GM12878 (cell line): ENCODE data around the gene HLA-DPB1. TPM values are rescaled to one million over a fixed set of nuclear protein-coding genes. Genes with fewer than 3 reads are reported as not detected.

ENCODE experiments used
- ATAC-seq: fragments of 200-7000 bp; cut with Tn5 transposase; 3 replicates; pipeline ENCODE4 v1.9.1; 2020; ENCODE audit warnings: mild to moderate bottlenecking, moderate library complexity
- BruUV-seq: library from RNA; stranded (reverse); fragments of 400-500 nt; replicated peaks from 2 replicates; lab custom pipeline; 2021; lab: Mats Ljungman, UMichigan
- CTCF ChIA-PET: fragments of 300-600 bp; sonication (Branson Sonifier 250); formaldehyde crosslinking; extraction: SDS; loops from one replicate; lab custom pipeline; 2021; ENCODE audit warnings: inconsistent platforms; lab: Yijun Ruan, JAX
- POLR2A ChIA-PET: fragments of 350-600 bp; formaldehyde crosslinking; extraction: SDS; loops from one replicate; lab custom pipeline; 2021; ENCODE audit warnings: inconsistent platforms; lab: Charles Lee
- RAD21 ChIA-PET: fragments of 300-600 bp; sonication (Branson Sonifier 250); formaldehyde crosslinking; loops from one replicate; lab custom pipeline; 2023; ENCODE audit warnings: antibody characterized with exemption; ENCODE audit not compliant: unreplicated experiment; lab: Charles Lee
- SMC1A ChIA-PET: fragments of 300-600 bp; sonication (Branson Sonifier 250); formaldehyde crosslinking; loops from one replicate; lab custom pipeline; 2023; ENCODE audit not compliant: unreplicated experiment, uncharacterized antibody; lab: Charles Lee
- DNase-seq: peaks from one replicate; pipeline ENCODE4 v3.0.0-alpha.2; 2011; ENCODE audit warnings: low read depth, low spot score
- FAIRE-seq: peaks from 3 replicates; lab custom pipeline; 2011; peaks lifted over from hg19 to GRCh38; lab: Jason Lieb, UNC
- H2AFZ ChIP-seq: 2 replicates; pipeline ENCODE4 v1.6.0; 2011; ENCODE audit warnings: low read depth, low read length, control low read depth; ENCODE audit not compliant: control insufficient read depth
- H3K27ac ChIP-seq: 2 replicates; pipeline ENCODE4 v1.5.1; 2011; ENCODE audit warnings: control low read depth; ENCODE audit not compliant: control insufficient read depth, insufficient read depth
- H3K27me3 ChIP-seq, 2 experiments: replicated peaks in 1 of 2; 2 replicates each; pipeline versions ENCODE4 v1.6.0 to v1.6.1; 2011; ENCODE audit warnings: low read length in 1 of 2; ENCODE audit not compliant: control insufficient read depth in 2 of 2, insufficient read depth in 2 of 2
- H3K36me3 ChIP-seq, 2 experiments: 2 replicates each; pipeline ENCODE4 v1.5.1; 2011; ENCODE audit warnings: low read length in 1 of 2; ENCODE audit not compliant: control insufficient read depth in 2 of 2, insufficient read depth in 2 of 2
- H3K4me1 ChIP-seq: 2 replicates; pipeline ENCODE4 v1.6.1; 2011; ENCODE audit warnings: mild to moderate bottlenecking, low read length, moderate library complexity, mixed read lengths; ENCODE audit not compliant: control insufficient read depth, insufficient read depth
- H3K4me2 ChIP-seq: 2 replicates; pipeline ENCODE4 v1.6.0; 2011; ENCODE audit warnings: control low read depth; ENCODE audit not compliant: control insufficient read depth, insufficient read depth
- H3K4me3 ChIP-seq: fragments of 200-600 bp; sonication (generic); 2 replicates; pipeline ENCODE4 v1.5.1; 2016
- H3K79me2 ChIP-seq: 2 replicates; pipeline ENCODE4 v1.6.0; 2011; ENCODE audit warnings: low read length; ENCODE audit not compliant: control insufficient read depth, insufficient read depth
- H3K9ac ChIP-seq: 2 replicates; pipeline ENCODE4 v1.8.0; 2011; ENCODE audit warnings: low read length, control low read depth, mixed read lengths; ENCODE audit not compliant: control insufficient read depth, insufficient read depth
- H3K9me3 ChIP-seq: replicated peaks from 3 replicates; pipeline ENCODE4 v1.5.1; 2011; ENCODE audit warnings: mild to moderate bottlenecking, low read length; ENCODE audit not compliant: control insufficient read depth, insufficient read depth
- H4K20me1 ChIP-seq: 2 replicates; pipeline ENCODE4 v1.6.0; 2011; ENCODE audit not compliant: control insufficient read depth, insufficient read depth
- MLLT1 ChIP-seq: fragments of 450-650 bp; IDR thresholded peaks from 2 replicates; pipeline ENCODE4 v1.6.1; 2016; ENCODE audit warnings: mild to moderate bottlenecking
- POLR2A ChIP-seq: IDR thresholded peaks from 2 replicates; pipeline ENCODE4 v1.6.1; 2011; ENCODE audit warnings: low read depth, mild to moderate bottlenecking, low read length
- WRNIP1 ChIP-seq: IDR thresholded peaks from 2 replicates; pipeline ENCODE4 v1.6.1; 2011; ENCODE audit warnings: low read depth, low read length, improper control_type of control experiment, borderline replicate concordance
- ZNF687 ChIP-seq: fragments of 450-650 bp; IDR thresholded peaks from 2 replicates; pipeline ENCODE4 v1.6.1; 2017; ENCODE audit warnings: mild to moderate bottlenecking, moderate library complexity
- WGBS: methylation state at CpG from one replicate; pipeline ENCODE4 v1.1.6; 2016; ENCODE audit warnings: low lambda C conversion rate; ENCODE audit not compliant: insufficient replicate concordance, insufficient coverage; ENCODE audit errors: missing lambda C conversion rate; 5-methylcytosine and 5-hydroxymethylcytosine counted together
- in situ Hi-C: fragments of 300-500 bp; cut with MboI; formaldehyde crosslinking; loops from 9 replicates; pipeline ENCODE4 v1.14.3; 2018; ENCODE audit warnings: mixed read lengths
- intact Hi-C: fragments of 100-400 bp; cut with micrococcal nuclease; formaldehyde crosslinking; loops from one replicate; pipeline ENCODE4 v1.14.2; 2022; ENCODE audit not compliant: unreplicated experiment
- polyA plus RNA-seq, 11 experiments: library from polyadenylated mRNA; depleted of rRNA in 4 of 11; unstranded in 6 of 11; stranded (reverse) in 5 of 11; fragments of >200 nt; fragmentation: Nextera tagmentation in 4 of 11; fragmentation: Illumina TruSeq in 1 of 11; extraction: Ambion mirVana in 4 of 11; extraction: Trizol in 1 of 11; gene quantifications; 1 replicate in 1 of 11; 2 replicates in 10 of 11; pipeline versions ENCODE4 v1.2.1 to v1.2.3, GENCODE V29; 2011 to 2016; ENCODE audit warnings: inconsistent platforms in 2 of 11, missing spikeins in 2 of 11, low read depth in 1 of 11
- total RNA-seq, 4 experiments: library from RNA; depleted of rRNA in 3 of 4; stranded (reverse); fragments of >200 nt in 3 of 4; fragmentation: Illumina TruSeq in 1 of 4; extraction: Trizol in 1 of 4; gene quantifications; 2 replicates each; pipeline versions ENCODE4 v1.2.1 to v1.2.3, GENCODE V29; 2013 to 2021
- TF ChIP-seq, protein P1 (sequence below): fragments of 450-650 bp; IDR thresholded peaks from 2 replicates; pipeline ENCODE4 v1.6.1; 2016; ENCODE audit warnings: mild to moderate bottlenecking, moderate library complexity, borderline replicate concordance
- TF ChIP-seq, protein P2 (sequence below): fragments of 450-650 bp; IDR thresholded peaks from 2 replicates; pipeline ENCODE4 v1.6.1; 2017; ENCODE audit warnings: mild to moderate bottlenecking, moderate library complexity

Gene HLA-DPB1
- total and polyA plus RNA-seq, 10 of the 15 experiments (the other 5 are each of a cell fraction or from before 2014, with no cell fraction given) = 101 to 675 (median 352) TPM

DNA sequence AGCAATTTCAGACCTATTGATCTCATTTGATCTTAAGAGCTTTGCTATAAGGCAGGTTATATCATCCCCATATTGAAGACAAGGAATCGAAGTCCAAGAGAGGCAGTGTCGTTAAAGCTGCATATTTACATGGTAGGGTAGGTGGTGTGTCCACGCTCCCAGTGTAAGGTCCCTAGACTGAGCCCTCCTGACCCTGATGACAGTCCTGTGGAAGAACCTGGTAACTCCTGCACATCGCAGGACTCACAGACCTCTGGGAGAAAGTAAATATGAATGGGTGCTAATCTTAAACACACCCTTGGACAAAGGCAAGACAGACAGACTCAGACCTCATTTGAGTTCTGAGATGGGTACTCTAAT is 602 bp upstream of the HLA-DPB1 start (continued):
- 0 out of 2 replicates have a peak, but pooled peaks have one; percentile 8 for TF ChIP-seq ZNF687

- RAD21 ChIA-PET = interaction anchor here (0.9 to 7.9 kb wide), 16 partner anchors 13 to 640 kb away, joined by 3 to 172 read pairs (median 4); partner anchors contain the start of gene HLA-DMB
- intact Hi-C loops (no loop called here), in situ Hi-C loops (no loop called here)
- WGBS = 7% methylated on average over 3 of the region's 3 CpGs
- Histone ChIP-seq H3K27ac (peak overlapping the region; percentile 99), H3K79me2 (peaks cover 89% of the 10 kb centered on the region), H3K9me3 (no peaks in the 10 kb centered on the region), H3K27me3 (no peaks in the 10 kb centered on the region), H2AFZ (no peak overlapping the region), H3K4me1 (peaks cover 27% of the 10 kb centered on the region), H3K4me3 (peak overlapping the region; percentile 82), H4K20me1 (no peaks in the 10 kb centered on the region), H3K4me2 (peak overlapping the region; percentile 80), H3K36me3 (peaks cover under 1 to 1% of the 10 kb centered on the region in 2 experiments; a peak in 2 of 4 replicates), H3K9ac (peak overlapping the region; percentile 97)
- DNase-seq = no peak
- no peak for ATAC-seq
- CTCF ChIA-PET = interaction anchor here (1.0 to 6.0 kb wide), 16 partner anchors 12 to 195 kb away, joined by 3 to 55 read pairs (median 6); partner anchors contain the start of genes HLA-DOA, RPS18 and VPS52
- no peak for FAIRE-seq
- SMC1A ChIA-PET = interaction anchor here (0.7 to 8.9 kb wide), 15 partner anchors 9 to 123 kb away, joined by 3 to 176 read pairs (median 6); partner anchors contain the start of genes HLA-DMA and HLA-DOA
- TSS peak; percentile 60 for BruUV-seq
- POLR2A ChIA-PET = interaction anchor here (0.7 to 8.8 kb wide), 16 partner anchors 19 to 453 kb away, joined by 3 to 330 read pairs (median 5); partner anchors contain the start of genes HLA-DMA, HLA-DOA, RING1 and TAP2
- TF ChIP-seq WRNIP1 (no peak), POLR2A (peak; percentile 65; the same call in 1 of the 2 replicates), MLLT1 (peak; percentile 91; the same call in 1 of the 2 replicates)
- TF ChIP-seq, protein P1, sequence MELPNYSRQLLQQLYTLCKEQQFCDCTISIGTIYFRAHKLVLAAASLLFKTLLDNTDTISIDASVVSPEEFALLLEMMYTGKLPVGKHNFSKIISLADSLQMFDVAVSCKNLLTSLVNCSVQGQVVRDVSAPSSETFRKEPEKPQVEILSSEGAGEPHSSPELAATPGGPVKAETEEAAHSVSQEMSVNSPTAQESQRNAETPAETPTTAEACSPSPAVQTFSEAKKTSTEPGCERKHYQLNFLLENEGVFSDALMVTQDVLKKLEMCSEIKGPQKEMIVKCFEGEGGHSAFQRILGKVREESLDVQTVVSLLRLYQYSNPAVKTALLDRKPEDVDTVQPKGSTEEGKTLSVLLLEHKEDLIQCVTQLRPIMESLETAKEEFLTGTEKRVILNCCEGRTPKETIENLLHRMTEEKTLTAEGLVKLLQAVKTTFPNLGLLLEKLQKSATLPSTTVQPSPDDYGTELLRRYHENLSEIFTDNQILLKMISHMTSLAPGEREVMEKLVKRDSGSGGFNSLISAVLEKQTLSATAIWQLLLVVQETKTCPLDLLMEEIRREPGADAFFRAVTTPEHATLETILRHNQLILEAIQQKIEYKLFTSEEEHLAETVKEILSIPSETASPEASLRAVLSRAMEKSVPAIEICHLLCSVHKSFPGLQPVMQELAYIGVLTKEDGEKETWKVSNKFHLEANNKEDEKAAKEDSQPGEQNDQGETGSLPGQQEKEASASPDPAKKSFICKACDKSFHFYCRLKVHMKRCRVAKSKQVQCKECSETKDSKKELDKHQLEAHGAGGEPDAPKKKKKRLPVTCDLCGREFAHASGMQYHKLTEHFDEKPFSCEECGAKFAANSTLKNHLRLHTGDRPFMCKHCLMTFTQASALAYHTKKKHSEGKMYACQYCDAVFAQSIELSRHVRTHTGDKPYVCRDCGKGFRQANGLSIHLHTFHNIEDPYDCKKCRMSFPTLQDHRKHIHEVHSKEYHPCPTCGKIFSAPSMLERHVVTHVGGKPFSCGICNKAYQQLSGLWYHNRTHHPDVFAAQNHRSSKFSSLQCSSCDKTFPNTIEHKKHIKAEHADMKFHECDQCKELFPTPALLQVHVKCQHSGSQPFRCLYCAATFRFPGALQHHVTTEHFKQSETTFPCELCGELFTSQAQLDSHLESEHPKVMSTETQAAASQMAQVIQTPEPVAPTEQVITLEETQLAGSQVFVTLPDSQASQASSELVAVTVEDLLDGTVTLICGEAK = no peak
- TF ChIP-seq, protein P2, sequence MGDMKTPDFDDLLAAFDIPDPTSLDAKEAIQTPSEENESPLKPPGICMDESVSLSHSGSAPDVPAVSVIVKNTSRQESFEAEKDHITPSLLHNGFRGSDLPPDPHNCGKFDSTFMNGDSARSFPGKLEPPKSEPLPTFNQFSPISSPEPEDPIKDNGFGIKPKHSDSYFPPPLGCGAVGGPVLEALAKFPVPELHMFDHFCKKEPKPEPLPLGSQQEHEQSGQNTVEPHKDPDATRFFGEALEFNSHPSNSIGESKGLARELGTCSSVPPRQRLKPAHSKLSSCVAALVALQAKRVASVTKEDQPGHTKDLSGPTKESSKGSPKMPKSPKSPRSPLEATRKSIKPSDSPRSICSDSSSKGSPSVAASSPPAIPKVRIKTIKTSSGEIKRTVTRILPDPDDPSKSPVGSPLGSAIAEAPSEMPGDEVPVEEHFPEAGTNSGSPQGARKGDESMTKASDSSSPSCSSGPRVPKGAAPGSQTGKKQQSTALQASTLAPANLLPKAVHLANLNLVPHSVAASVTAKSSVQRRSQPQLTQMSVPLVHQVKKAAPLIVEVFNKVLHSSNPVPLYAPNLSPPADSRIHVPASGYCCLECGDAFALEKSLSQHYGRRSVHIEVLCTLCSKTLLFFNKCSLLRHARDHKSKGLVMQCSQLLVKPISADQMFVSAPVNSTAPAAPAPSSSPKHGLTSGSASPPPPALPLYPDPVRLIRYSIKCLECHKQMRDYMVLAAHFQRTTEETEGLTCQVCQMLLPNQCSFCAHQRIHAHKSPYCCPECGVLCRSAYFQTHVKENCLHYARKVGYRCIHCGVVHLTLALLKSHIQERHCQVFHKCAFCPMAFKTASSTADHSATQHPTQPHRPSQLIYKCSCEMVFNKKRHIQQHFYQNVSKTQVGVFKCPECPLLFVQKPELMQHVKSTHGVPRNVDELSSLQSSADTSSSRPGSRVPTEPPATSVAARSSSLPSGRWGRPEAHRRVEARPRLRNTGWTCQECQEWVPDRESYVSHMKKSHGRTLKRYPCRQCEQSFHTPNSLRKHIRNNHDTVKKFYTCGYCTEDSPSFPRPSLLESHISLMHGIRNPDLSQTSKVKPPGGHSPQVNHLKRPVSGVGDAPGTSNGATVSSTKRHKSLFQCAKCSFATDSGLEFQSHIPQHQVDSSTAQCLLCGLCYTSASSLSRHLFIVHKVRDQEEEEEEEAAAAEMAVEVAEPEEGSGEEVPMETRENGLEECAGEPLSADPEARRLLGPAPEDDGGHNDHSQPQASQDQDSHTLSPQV = no peak
Measured at GRCh38 chr6:33076406-33076934, 680 bp downstream of the HLA-DPB1 start.
